Measurements from ENCODE around the gene PTPRC.

The PTPRC gene

DNA sequence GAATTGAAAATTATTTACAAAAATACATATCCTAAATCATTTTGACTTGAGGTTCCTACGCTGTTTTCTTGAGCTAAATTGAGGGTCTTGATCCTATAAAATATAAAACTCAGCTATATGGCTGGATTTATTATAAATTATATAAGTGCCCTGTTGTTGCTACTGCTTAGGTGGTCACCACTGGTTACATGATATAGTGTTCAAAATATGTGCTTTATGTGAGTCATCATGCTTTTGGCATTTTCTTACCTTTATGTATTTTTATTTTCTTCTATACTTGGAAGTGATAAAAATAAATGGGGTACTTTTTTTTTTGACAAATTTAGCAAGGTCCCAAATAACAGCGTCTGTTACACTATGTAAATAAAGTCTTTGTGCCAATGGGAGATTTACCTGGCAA, 31.1 kb upstream of the PTPRC start:
- TF ChIP-seq ZNF16 (tag by site-specific recombination; IDR thresholded peaks at IDR 0.05; ENCODE audit: low read depth) (no peak), ZBTB1 (tag by site-specific recombination; IDR thresholded peaks at IDR 0.05) (no peak), ZNF785 (tag by site-specific recombination; IDR thresholded peaks at IDR 0.05) (no peak), BCL11A (tag by site-specific recombination; IDR thresholded peaks at IDR 0.05; ENCODE audit: low read depth) (no peak), SETDB1 (IDR thresholded peaks at IDR 0.05; ENCODE audit: insufficient read length, low read length) (no peak), ZNF529 (tag by site-specific recombination; IDR thresholded peaks at IDR 0.05; ENCODE audit: insufficient replicate concordance) (no peak), ZNF654 (tag by site-specific recombination; IDR thresholded peaks at IDR 0.05; ENCODE audit: low read depth) (no peak), ZNF157 (tag by site-specific recombination; IDR thresholded peaks at IDR 0.05) (no peak), ZNF830 (tag by site-specific recombination; IDR thresholded peaks at IDR 0.05; ENCODE audit: low read depth) (no peak), BCL6B (tag by site-specific recombination; IDR thresholded peaks at IDR 0.05) (no peak), MYNN (tag by site-specific recombination; IDR thresholded peaks at IDR 0.05; ENCODE audit: borderline replicate concordance) (no peak), ZBTB20 (tag by site-specific recombination; IDR thresholded peaks at IDR 0.05) (no peak), TSHZ1 (tag by site-specific recombination; IDR thresholded peaks at IDR 0.05; ENCODE audit: borderline replicate concordance) (no peak)
- TF ChIP-seq, protein P1, sequence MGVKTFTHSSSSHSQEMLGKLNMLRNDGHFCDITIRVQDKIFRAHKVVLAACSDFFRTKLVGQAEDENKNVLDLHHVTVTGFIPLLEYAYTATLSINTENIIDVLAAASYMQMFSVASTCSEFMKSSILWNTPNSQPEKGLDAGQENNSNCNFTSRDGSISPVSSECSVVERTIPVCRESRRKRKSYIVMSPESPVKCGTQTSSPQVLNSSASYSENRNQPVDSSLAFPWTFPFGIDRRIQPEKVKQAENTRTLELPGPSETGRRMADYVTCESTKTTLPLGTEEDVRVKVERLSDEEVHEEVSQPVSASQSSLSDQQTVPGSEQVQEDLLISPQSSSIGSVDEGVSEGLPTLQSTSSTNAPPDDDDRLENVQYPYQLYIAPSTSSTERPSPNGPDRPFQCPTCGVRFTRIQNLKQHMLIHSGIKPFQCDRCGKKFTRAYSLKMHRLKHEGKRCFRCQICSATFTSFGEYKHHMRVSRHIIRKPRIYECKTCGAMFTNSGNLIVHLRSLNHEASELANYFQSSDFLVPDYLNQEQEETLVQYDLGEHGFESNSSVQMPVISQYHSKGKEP (tag by site-specific recombination; IDR thresholded peaks at IDR 0.05), result no peak
- TF ChIP-seq, protein P2, sequence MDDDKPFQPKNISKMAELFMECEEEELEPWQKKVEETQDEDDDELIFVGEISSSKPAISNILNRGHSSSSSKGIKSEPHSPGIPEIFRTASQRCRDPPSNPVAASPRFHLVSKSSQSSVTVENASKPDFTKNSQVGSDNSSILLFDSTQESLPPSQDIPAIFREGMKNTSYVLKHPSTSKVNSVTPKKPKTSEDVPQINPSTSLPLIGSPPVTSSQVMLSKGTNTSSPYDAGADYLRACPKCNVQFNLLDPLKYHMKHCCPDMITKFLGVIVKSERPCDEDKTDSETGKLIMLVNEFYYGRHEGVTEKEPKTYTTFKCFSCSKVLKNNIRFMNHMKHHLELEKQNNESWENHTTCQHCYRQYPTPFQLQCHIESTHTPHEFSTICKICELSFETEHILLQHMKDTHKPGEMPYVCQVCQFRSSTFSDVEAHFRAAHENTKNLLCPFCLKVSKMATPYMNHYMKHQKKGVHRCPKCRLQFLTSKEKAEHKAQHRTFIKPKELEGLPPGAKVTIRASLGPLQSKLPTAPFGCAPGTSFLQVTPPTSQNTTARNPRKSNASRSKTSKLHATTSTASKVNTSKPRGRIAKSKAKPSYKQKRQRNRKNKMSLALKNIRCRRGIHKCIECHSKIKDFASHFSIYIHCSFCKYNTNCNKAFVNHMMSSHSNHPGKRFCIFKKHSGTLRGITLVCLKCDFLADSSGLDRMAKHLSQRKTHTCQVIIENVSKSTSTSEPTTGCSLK (tag by site-specific recombination; IDR thresholded peaks at IDR 0.05), result no peak
- CTCF ChIA-PET, result no interaction called here
- no peaks in the 10 kb centered on the region for H3K4me1 ChIP-seq (ENCODE audit: control insufficient read depth, insufficient read depth, low read length)
- H3K4me3 ChIP-seq (ENCODE audit: low read depth, low read length), result no peak overlapping the region
- H3K9me3 ChIP-seq (ENCODE audit: control insufficient read depth, insufficient read depth, low read depth, low read length), result no peaks in the 10 kb centered on the region
- H3K27ac ChIP-seq (ENCODE audit: extremely low read depth, low read depth, low read length), result no peak overlapping the region
- POLR2A ChIA-PET, result no interaction called here
- H3K36me3 ChIP-seq (ENCODE audit: control insufficient read depth in 2 of 2, insufficient read depth in 1 of 2, low read length in 2 of 2), result no peaks in the 10 kb centered on the region

GRCh38 chr1:198610362-198610761, 28.5 kb upstream of the PTPRC start:
- Histone ChIP-seq H3K27ac (ENCODE audit: extremely low read depth, low read depth, low read length) (no peak overlapping the region), H3K36me3 (ENCODE audit: control insufficient read depth in 2 of 2, insufficient read depth in 1 of 2, low read length in 2 of 2) (no peaks in the 10 kb centered on the region), H3K4me3 (ENCODE audit: low read depth, low read length) (no peak overlapping the region), H3K9me3 (ENCODE audit: control insufficient read depth, insufficient read depth, low read depth, low read length) (no peaks in the 10 kb centered on the region), H3K4me1 (ENCODE audit: control insufficient read depth, insufficient read depth, low read length) (no peaks in the 10 kb centered on the region)
- ChIA-PET CTCF (interaction anchor here (0.6 kb wide), 1 partner anchor 50 kb away, joined by 3 read pairs; no protein-coding TSS in a partner anchor), POLR2A (no interaction called here)
- TF ChIP-seq SCRT1 (tag by site-specific recombination; IDR thresholded peaks at IDR 0.05; ENCODE audit: borderline replicate concordance) (no peak), ZNF548 (tag by site-specific recombination; IDR thresholded peaks at IDR 0.05) (no peak), ZNF777 (tag by site-specific recombination; IDR thresholded peaks at IDR 0.05; ENCODE audit: borderline replicate concordance) (no peak), ZSCAN30 (tag by site-specific recombination; IDR thresholded peaks at IDR 0.05) (no peak), ZNF354C (tag by site-specific recombination; IDR thresholded peaks at IDR 0.05; ENCODE audit: borderline replicate concordance, low read depth) (no peak), ZNF514 (tag by site-specific recombination; IDR thresholded peaks at IDR 0.05) (no peak), GLI2 (tag by site-specific recombination; IDR thresholded peaks at IDR 0.05; ENCODE audit: borderline replicate concordance, low read depth) (no peak), ZNF175 (tag by site-specific recombination; IDR thresholded peaks at IDR 0.05) (no peak), ZNF37A (tag by site-specific recombination; IDR thresholded peaks at IDR 0.05) (no peak), ZNF10 (tag by site-specific recombination; IDR thresholded peaks at IDR 0.05) (no peak), RBAK (tag by site-specific recombination; IDR thresholded peaks at IDR 0.05) (no peak), ZNF654 (tag by site-specific recombination; IDR thresholded peaks at IDR 0.05; ENCODE audit: low read depth) (no peak), KLF8 (tag by site-specific recombination; IDR thresholded peaks at IDR 0.05) (no peak), ZNF19 (tag by site-specific recombination; IDR thresholded peaks at IDR 0.05; ENCODE audit: low read depth) (no peak), KLF10 (tag by site-specific recombination; IDR thresholded peaks at IDR 0.05) (no peak)
